Upper lobe of left lung (tissue), 4 donors: ENCODE data around the gene PTPRD.

Experiments used
- CTCF ChIP-seq, 6 experiments: fragments of 450-650 bp in 4 of 6; fragments of 200-600 bp in 2 of 6; sonication (generic) in 2 of 6; IDR thresholded peaks; one replicate each; pipeline ENCODE4 v1.5.1; 2016 to 2019; ENCODE audit warnings: antibody characterized with exemption in 6 of 6
- POLR2AphosphoS5 ChIP-seq, 2 donors: sonication (generic); formaldehyde crosslinking; IDR thresholded peaks; one replicate each; pipeline ENCODE4 v1.5.1; 2017; ENCODE audit warnings: antibody characterized with exemption in 2 of 2

DNA sequence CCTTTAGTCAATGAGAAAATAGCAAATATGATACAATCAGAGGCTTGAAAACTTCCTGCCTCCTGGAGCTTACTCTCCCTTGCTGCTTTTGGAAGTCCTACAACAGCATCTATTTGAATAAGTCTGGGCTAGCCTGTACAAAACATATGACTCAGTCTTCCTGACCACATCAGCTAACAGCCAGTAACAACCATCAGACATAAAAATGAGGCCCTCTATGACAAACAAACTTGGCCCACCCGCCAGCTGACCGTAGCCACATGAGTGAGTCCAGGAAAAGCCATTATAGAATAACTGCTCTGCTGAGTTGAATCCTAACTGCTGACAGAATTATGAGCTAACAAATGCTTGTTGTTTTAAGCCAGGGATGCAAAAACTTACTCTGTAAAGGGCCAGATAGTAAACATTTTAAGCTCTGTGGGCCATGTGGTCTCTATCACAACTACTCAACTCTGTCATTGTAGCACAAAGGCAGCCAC, 347.6 kb downstream of the PTPRD start:
- TF ChIP-seq POLR2AphosphoS5 (IDR thresholded peaks at IDR 0.05) (no peak), CTCF (IDR thresholded peaks at IDR 0.05) (no peak)
